Activated CD4-positive, alpha-beta memory T cell treated with anti-CD3 and anti-CD28 coated beads for 36 hours (primary cell): ENCODE data around the gene DOCK3. TPM values are rescaled to one million over a fixed set of nuclear protein-coding genes. Genes with fewer than 3 reads are reported as not detected.

Experiments
- CTCF ChIA-PET: fragments of 350-600 bp; sonication (Branson Sonifier 250); formaldehyde crosslinking; loops from one replicate; lab custom pipeline; 2021; ENCODE audit warnings: antibody characterized with exemption, inconsistent platforms; lab: Charles Lee
- POLR2A ChIA-PET: fragments of 350-600 bp; sonication (Branson Sonifier 250); formaldehyde crosslinking; loops from one replicate; lab custom pipeline; 2021; ENCODE audit warnings: antibody characterized with exemption; lab: Charles Lee
- DNase-seq: peaks from one replicate; pipeline ENCODE4 v3.0.0-alpha.2; 2020
- H3K27ac Mint-ChIP-seq: one replicate; pipeline ENCODE4 v1.8.0; 2021; ENCODE audit warnings: mixed read lengths
- H3K27me3 Mint-ChIP-seq: one replicate; pipeline ENCODE4 v1.8.0; 2021; ENCODE audit warnings: mixed read lengths
- H3K36me3 Mint-ChIP-seq: one replicate; pipeline ENCODE4 v1.8.0; 2021; ENCODE audit warnings: mixed read lengths
- H3K4me1 Mint-ChIP-seq: one replicate; pipeline ENCODE4 v1.8.0; 2021; ENCODE audit warnings: low read depth, mixed read lengths
- H3K4me3 Mint-ChIP-seq: one replicate; pipeline ENCODE4 v1.8.0; 2021; ENCODE audit warnings: mild to moderate bottlenecking, mixed read lengths
- H3K9me3 Mint-ChIP-seq: one replicate; pipeline ENCODE4 v1.8.0; 2021; ENCODE audit warnings: mixed read lengths
- intact Hi-C: fragments of 100-400 bp; cut with micrococcal nuclease; formaldehyde crosslinking; loops from one replicate; pipeline ENCODE4 v1.15.1; 2023
- total RNA-seq, 2 experiments: library from RNA; stranded (reverse); gene quantifications; one replicate each; pipeline ENCODE4 v1.2.3, GENCODE V29; 2021

Gene DOCK3
- total RNA-seq, 2 experiments from 2014 or later = 2.7 to 2.9 TPM

- Mint-ChIP-seq H3K4me1 (peaks cover 46% of the 10 kb centered on the region), H3K27me3 (no peaks in the 10 kb centered on the region), H3K4me3 (no peak overlapping the region), H3K27ac (peak overlapping the region; percentile 48), H3K9me3 (no peaks in the 10 kb centered on the region), H3K36me3 (peaks cover 37% of the 10 kb centered on the region)
- DNase-seq = no peak
- intact Hi-C loops = loop anchor here (10.0 kb wide), 1 partner anchor 1043 kb away; the partner anchor contains the start of genes CYB561D2, NPRL2 and TMEM115
- ChIA-PET POLR2A (interaction anchor here (1.0 to 1.6 kb wide), 2 partner anchors 12 to 13 kb away, joined by 3 to 4 read pairs; partner anchors contain the start of gene MANF), CTCF (interaction anchor here (0.7 kb wide), 2 partner anchors 37 to 285 kb away, joined by 3 read pairs; no protein-coding TSS in a partner anchor)
These were observed 722.7 kb downstream of the DOCK3 start for GRCh38 chr3:51397392-51397791.

DNA sequence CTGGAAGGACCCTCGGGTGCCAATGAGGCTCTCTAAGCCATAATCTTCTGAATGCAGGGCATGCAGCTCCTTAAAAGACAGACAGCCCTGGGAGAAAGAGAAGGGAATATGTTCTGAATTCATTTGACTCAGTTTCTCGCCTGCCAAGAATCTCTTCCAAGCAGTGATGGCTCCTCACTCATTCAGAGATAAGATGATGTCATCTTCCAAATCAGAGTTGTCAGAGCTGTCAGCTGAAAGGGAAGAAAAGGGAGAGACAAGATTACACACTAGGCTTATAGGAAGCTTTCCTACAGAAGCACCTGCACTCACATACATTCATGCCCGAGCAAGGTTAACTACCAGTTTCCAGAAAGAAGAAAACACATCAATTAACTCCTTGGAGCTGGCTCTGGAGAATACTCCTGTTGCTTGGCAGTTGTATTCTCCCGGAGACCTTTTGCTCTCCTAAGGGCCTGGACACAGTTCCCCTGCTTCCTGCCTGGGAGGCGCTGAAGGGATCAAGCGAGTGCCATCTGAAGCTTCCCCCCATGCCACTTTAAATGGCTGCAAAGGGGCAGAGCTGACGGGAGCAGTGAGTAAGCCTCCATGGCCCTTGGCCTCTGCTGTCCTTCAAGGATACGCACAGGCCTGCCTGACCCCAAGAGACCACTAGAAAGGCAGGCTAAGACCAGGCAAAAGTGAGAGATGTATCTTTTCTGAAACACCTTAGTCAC lies 724.0 kb downstream of the DOCK3 start:
- no peaks in the 10 kb centered on the region for H3K9me3 Mint-ChIP-seq
- no peaks in the 10 kb centered on the region for H3K27me3 Mint-ChIP-seq
- peak overlapping the region; percentile 40 for H3K27ac Mint-ChIP-seq
- peaks cover 34% of the 10 kb centered on the region for H3K4me1 Mint-ChIP-seq
- no peak overlapping the region for H3K4me3 Mint-ChIP-seq
- ChIA-PET POLR2A (no interaction called here), CTCF (interaction anchor here (0.8 to 2.4 kb wide), 3 partner anchors 9 to 36 kb away, joined by 3 to 14 read pairs (median 3); no protein-coding TSS in a partner anchor)
- intact Hi-C loops = loop anchor here (10.0 kb wide), 1 partner anchor 1044 kb away; the partner anchor contains the start of genes CYB561D2, NPRL2 and TMEM115
- H3K36me3 Mint-ChIP-seq = peaks cover 34% of the 10 kb centered on the region
- DNase-seq = no peak

DNA sequence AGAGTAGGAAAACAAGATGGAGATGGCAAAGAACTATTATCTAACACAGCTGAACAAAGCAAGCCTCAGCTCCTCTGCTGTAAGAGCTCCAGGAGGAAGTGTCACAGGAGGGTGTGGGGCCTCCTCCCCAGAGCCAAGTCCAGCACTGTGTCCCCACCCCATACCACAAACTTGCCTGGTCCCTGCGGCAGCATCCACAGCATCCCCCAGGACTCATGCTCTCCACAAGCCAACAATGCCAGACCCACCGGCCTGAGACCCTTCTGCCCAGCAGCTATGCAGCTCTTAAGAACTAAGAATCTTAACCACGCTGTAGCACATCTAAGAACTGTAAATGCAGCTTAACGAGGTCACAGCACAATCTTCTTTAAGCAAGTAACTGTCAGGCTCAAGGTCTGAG lies 725.4 kb downstream of the DOCK3 start:
- ChIA-PET POLR2A (no interaction called here), CTCF (interaction anchor here (2.4 kb wide), 1 partner anchor 11 kb away, joined by 14 read pairs; no protein-coding TSS in a partner anchor)
- intact Hi-C loops = no loop called here
- Mint-ChIP-seq H3K36me3 (peaks cover 27% of the 10 kb centered on the region), H3K4me3 (no peak overlapping the region), H3K4me1 (peaks cover 22% of the 10 kb centered on the region), H3K27me3 (no peaks in the 10 kb centered on the region), H3K9me3 (no peaks in the 10 kb centered on the region), H3K27ac (no peak overlapping the region)
- DNase-seq = no peak

GRCh38 chr3:51401735-51402134 lies 727.0 kb downstream of the DOCK3 start:
- intact Hi-C loops = no loop called here
- Mint-ChIP-seq H3K27ac (no peak overlapping the region), H3K9me3 (no peaks in the 10 kb centered on the region), H3K4me3 (no peak overlapping the region), H3K27me3 (no peaks in the 10 kb centered on the region), H3K4me1 (peaks cover 12% of the 10 kb centered on the region), H3K36me3 (peaks cover 25% of the 10 kb centered on the region)
- POLR2A ChIA-PET = no interaction called here
- no peak for DNase-seq
- CTCF ChIA-PET = interaction anchor here (1.6 kb wide), 1 partner anchor 33 kb away, joined by 5 read pairs; no protein-coding TSS in a partner anchor

GRCh38 chr3:51403675-51404074 lies 728.9 kb downstream of the DOCK3 start:
- CTCF ChIA-PET = interaction anchor here (1.5 kb wide), 1 partner anchor 14 kb away, joined by 6 read pairs; no protein-coding TSS in a partner anchor

DNA sequence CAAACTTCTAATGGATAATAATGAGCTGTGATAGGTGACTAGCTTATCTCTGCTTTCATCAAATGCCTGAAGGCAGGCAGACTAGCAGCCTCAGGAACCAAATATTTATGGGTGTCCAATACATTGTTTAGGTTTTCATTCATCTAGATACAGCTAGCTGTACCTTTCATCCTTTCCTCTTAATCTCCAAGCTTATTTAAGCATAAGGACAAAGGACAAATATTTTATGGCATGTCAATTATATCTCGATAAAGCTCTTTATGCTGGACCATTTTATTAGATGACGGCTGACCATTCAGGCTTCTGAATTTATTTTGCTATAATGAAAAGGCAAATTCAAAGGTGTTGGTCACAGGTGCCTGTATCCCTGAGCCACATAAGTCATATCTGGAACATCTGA lies 733.3 kb downstream of the DOCK3 start:
- no peaks in the 10 kb centered on the region for H3K27me3 Mint-ChIP-seq

More at GRCh38 chr3:51403675-51404074, 728.9 kb downstream of the DOCK3 start:
- Mint-ChIP-seq H3K27ac (peak overlapping the region; percentile 58), H3K27me3 (no peaks in the 10 kb centered on the region), H3K4me3 (no peak overlapping the region), H3K36me3 (peaks cover 27% of the 10 kb centered on the region), H3K9me3 (no peaks in the 10 kb centered on the region), H3K4me1 (peaks cover 14% of the 10 kb centered on the region)
- intact Hi-C loops = no loop called here
- POLR2A ChIA-PET = no interaction called here
- DNase-seq = no peak

GRCh38 chr3:51408813-51409212 lies 734.1 kb downstream of the DOCK3 start:
- no peaks in the 10 kb centered on the region for H3K27me3 Mint-ChIP-seq
- no peak for DNase-seq
- intact Hi-C loops = no loop called here
- H3K9me3 Mint-ChIP-seq = no peaks in the 10 kb centered on the region
- H3K4me3 Mint-ChIP-seq = no peak overlapping the region
- CTCF ChIA-PET = interaction anchor here (1.2 to 2.1 kb wide), 2 partner anchors 20 to 26 kb away, joined by 3 to 10 read pairs; no protein-coding TSS in a partner anchor
- H3K4me1 Mint-ChIP-seq = peaks cover 17% of the 10 kb centered on the region
- peaks cover 40% of the 10 kb centered on the region for H3K36me3 Mint-ChIP-seq
- POLR2A ChIA-PET = interaction anchor here (1.3 kb wide), 1 partner anchor 16 kb away, joined by 3 read pairs; no protein-coding TSS in a partner anchor
- H3K27ac Mint-ChIP-seq = no peak overlapping the region

More for the DNA sequence above, 733.3 kb downstream of the DOCK3 start:
- H3K27ac Mint-ChIP-seq = no peak overlapping the region
- intact Hi-C loops = no loop called here
- H3K36me3 Mint-ChIP-seq = peaks cover 37% of the 10 kb centered on the region
- ChIA-PET POLR2A (interaction anchor here (1.3 kb wide), 1 partner anchor 15 kb away, joined by 3 read pairs; no protein-coding TSS in a partner anchor), CTCF (interaction anchor here (0.8 to 2.1 kb wide), 4 partner anchors 16 to 92 kb away, joined by 3 to 10 read pairs (median 4); partner anchors contain the start of gene DCAF1)
- peaks cover 17% of the 10 kb centered on the region for H3K4me1 Mint-ChIP-seq
- no peak overlapping the region for H3K4me3 Mint-ChIP-seq
- no peak for DNase-seq
- H3K9me3 Mint-ChIP-seq = no peaks in the 10 kb centered on the region

DNA sequence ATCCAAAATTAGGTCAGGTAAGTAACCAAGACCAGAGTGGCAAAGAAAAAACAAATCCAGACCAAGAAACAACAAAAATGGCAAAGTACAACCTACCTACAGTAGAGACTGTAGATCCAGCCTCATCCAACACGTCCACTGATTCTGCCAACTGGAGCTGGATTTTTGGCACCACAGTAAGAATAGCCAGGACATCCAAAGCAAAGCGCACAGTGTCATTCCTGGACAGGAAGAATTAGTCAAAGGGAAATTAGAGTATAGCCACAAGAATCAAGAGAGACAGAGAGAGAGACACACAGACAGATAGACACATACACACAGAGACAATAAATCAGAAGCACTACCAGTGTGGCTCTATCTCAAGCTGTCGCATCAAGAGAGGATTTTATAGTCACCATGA lies 747.5 kb downstream of the DOCK3 start:
- H3K27me3 Mint-ChIP-seq = no peaks in the 10 kb centered on the region
- peaks cover 24% of the 10 kb centered on the region for H3K36me3 Mint-ChIP-seq
- H3K27ac Mint-ChIP-seq = no peak overlapping the region
- intact Hi-C loops = no loop called here
- no peak for DNase-seq
- no peaks in the 10 kb centered on the region for H3K9me3 Mint-ChIP-seq
- no peak overlapping the region for H3K4me3 Mint-ChIP-seq
- POLR2A ChIA-PET = no interaction called here
- peaks cover 2% of the 10 kb centered on the region for H3K4me1 Mint-ChIP-seq
- CTCF ChIA-PET = interaction anchor here (1.3 kb wide), 1 partner anchor 12 kb away, joined by 4 read pairs; no protein-coding TSS in a partner anchor

DNA sequence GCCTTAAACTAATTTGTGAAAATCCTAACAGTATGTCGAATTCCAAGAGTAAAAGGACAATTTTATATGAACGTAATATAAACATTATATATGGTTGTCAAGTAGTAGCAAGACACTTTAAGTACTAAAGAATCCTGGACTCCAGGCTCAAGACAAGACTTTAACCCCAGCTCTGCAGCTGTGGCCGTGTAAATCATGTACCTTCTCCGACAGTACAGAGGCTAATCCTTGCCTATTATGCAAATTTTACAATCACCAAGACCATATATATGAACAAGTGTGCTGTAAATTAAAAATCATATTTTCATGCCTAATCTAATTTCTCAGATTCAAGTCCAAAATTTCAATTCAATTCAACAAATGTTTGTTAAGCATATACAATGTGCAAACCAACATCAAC lies 752.2 kb downstream of the DOCK3 start:
- CTCF ChIA-PET = no interaction called here
- Mint-ChIP-seq H3K9me3 (no peaks in the 10 kb centered on the region), H3K27ac (no peak overlapping the region)

GRCh38 chr3:51429138-51429537 lies 754.4 kb downstream of the DOCK3 start:
- Mint-ChIP-seq H3K4me1 (no peaks in the 10 kb centered on the region), H3K36me3 (peaks cover 30% of the 10 kb centered on the region), H3K4me3 (no peak overlapping the region), H3K27me3 (no peaks in the 10 kb centered on the region), H3K9me3 (no peaks in the 10 kb centered on the region), H3K27ac (no peak overlapping the region)
- CTCF ChIA-PET = no interaction called here
- DNase-seq = no peak
- POLR2A ChIA-PET = no interaction called here
- intact Hi-C loops = no loop called here

More for the DNA sequence above, 752.2 kb downstream of the DOCK3 start:
- Mint-ChIP-seq H3K4me3 (no peak overlapping the region), H3K36me3 (peaks cover 27% of the 10 kb centered on the region), H3K4me1 (peaks cover 2% of the 10 kb centered on the region), H3K27me3 (no peaks in the 10 kb centered on the region)
- POLR2A ChIA-PET = no interaction called here
- no peak for DNase-seq
- intact Hi-C loops = no loop called here
